ENCODE results near the gene PFKM. TPM values are rescaled to one million over a fixed set of nuclear protein-coding genes. Genes with fewer than 3 reads are reported as not detected.
"Not testable (repeated sequence)": the region's sequence is repeated elsewhere in the genome, so short reads cannot be mapped to it uniquely, and the experiment has no call there.

The PFKM gene
- total RNA-seq, 2 donors from 2014 or later = 202 to 260 TPM

DNA sequence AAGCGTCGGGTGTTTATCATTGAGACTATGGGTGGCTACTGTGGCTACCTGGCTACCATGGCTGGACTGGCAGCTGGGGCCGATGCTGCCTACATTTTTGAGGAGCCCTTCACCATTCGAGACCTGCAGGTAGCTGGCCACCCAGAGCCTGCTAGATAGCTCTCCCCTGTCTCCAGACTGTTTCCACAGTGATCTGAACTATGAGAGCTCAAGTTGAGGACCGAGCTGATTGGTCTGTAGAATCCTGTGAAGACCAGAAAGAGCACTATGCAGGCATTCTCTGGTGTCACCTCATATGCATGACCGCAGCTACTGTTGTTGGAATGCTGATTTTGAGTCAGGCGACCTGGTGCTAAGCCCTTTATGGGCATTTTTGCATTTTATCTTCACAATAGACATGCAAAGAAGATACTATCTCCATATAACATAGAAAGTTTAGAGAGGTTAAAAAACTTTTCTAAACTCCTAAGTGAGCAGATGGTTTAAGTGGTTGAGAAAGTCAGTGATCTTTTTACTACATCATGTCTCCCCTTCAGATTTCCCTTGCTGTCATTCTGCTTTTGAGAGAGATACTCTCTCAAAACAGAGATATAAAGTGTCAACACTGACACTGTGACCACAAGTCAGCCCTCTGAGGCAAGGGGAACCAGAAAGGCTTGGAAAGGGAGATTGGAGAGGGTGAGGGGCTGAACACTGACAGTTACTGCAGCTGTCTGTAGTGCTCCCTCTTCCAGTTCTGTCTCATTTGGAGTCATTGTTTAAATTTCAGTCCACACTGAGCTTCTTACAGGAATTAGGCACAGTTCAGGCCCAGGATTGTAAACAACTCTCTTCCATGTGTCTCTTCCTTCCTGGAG lies 23.9 kb downstream of the PFKM start:
- ATAC-seq (no peak), DNase-seq (no peak)
- intact Hi-C loops (cut with DNase I) = no loop called here

GRCh38 chr12:48143898-48144297 lies 24.7 kb downstream of the PFKM start:
- intact Hi-C loops (cut with DNase I) = no loop called here
- no peak for DNase-seq
- ATAC-seq = no peak

DNA sequence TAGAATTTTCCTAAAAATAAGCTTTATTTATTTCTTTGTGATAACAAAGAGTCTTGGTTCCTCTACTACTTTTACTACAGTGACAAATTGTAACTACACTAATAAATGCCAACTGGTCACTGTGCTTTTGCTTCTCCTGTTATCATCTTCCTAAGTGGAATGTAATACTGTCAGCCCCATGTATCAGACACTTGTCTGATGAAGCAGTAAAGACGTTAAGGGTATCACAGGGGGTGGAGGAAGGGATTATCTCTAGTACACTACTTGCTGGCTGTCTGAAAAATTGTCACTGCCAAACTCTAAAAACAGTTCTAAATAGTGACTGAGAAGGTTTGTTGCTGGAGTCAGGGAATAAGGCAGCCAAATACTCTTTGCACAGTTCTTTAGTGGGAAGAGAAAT lies 26.8 kb downstream of the PFKM start:
- no peak for DNase-seq
- peak; percentile 88 to 93 for ATAC-seq
- intact Hi-C loops (cut with DNase I) = no loop called here

DNA sequence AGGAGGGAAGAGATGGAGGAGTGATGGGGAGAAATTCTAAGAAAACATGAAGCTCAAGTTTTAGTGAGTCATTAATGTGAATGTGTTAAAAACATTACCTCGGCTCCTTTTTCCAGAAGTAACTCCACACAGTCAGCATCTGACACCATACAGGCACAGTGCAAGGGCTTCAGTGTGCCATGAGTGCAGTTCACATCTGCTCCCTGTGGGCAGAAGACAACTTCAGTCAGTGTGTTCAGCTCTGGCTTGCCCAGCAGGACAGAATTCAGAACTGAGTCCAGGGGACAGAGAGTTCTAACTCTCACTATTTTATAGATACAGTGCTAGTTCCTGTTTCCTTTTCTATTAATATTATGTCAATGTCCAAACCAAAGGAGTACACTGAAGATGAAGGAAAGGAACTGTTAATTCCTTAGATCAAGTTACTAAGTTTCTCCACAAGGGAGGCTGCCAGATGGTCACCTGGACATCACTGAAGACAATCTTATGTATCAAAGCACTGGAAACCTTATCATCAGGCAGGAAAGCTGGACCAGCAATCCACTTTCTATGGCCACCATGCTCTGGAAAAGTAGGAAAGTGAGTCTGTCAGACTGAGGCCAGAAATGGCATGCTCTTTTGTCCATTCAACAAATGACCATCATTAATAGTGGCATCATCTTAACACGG lies 32.1 kb downstream of the PFKM start:
- intact Hi-C loops (cut with DNase I) = no loop called here
- DNase-seq = no peak
- no peak for ATAC-seq

DNA sequence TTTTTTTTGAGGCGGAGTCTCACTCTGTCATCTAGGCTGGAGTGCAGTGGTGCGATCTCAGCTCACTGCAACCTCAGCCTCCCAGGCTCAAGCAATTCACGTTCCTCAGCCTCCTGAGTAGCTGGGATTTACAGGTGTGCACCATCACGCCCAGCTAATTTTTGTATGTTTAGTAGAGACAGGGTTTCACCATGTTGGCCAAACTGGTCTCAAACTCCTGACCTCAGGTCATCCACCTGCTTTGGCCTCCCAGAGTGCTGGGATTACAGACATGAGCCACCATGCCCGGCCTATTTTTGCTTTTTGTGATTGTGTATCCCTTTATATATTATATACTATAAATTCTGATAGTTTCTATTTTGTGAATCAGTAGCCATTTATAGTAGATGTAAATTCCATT lies 36.6 kb downstream of the PFKM start:
- intact Hi-C loops (cut with DNase I) = loop anchor here in 1 of 2 donors (5.0 kb wide), 2 partner anchors 33 to 48 kb away; partner anchors contain the start of gene SENP1

DNA sequence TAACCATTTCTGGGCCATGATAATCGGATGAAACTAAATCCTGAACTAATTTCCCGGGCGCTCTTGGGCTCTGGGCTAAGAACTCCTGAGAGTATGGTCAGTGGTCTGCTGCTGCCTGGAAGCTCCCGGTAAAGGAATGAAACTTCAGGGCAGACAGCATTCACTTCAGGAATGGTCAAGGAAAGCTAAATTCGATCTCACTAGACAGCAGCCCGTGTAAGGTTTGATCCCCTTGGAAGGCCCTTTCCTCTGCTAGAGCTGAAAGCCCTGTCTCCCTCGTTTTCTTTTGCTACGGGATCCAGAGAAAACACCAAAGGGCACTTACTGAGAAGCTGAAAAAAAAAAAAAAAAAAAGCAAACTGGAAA lies 37.5 kb downstream of the PFKM start:
- no peak for ATAC-seq

More for the DNA sequence above, 36.6 kb downstream of the PFKM start:
- DNase-seq, ATAC-seq: not testable (repeated sequence)

GRCh38 chr12:48157018-48157888 lies 38.1 kb downstream of the PFKM start, which contains the start of gene ASB8:
Gene ASB8, minus strand, starts transcription at chr12:48157515. Its CDS starts 4,019 bp downstream, at chr12:48153496.
- ATAC-seq (peak; percentile 98 to 99), DNase-seq (peak; percentile 99)
- intact Hi-C loops (cut with DNase I) = loop anchor here in 1 of 2 donors (5.0 kb wide), 2 partner anchors 35 to 50 kb away; partner anchors contain the start of gene SENP1

More for the DNA sequence above, 37.5 kb downstream of the PFKM start:
- DNase-seq = no peak
- intact Hi-C loops (cut with DNase I) = loop anchor here in 1 of 2 donors (5.0 kb wide), 2 partner anchors 34 to 49 kb away; partner anchors contain the start of gene SENP1

DNA sequence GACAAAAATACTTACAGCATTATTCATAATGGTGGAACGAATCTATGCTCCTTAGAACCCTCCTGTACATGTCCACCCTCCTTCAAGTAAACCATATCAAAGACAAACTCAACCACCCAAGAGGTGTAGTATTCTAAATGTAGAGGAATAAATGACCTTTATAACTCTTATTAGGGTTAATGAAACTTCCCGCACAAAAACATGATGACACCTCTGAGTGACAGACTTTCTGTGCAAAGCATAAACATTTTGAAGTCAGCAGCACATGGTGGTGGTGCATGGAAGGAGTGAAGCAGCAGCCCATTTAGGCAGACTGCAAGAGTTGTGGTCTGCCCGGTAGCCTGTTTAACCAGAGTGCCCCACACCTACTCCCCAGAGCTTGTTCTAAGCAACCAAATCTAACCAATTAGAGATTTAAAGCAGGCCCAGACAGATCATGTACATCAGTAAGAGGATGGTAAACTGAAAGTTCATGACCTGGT lies 38.8 kb downstream of the PFKM start:
- intact Hi-C loops (cut with DNase I) = loop anchor here in 1 of 2 donors (5.0 kb wide), 2 partner anchors 36 to 51 kb away; partner anchors contain the start of gene SENP1
- DNase-seq = no peak
- no peak for ATAC-seq

GRCh38 chr12:48160046-48160445 lies 40.9 kb downstream of the PFKM start:
- intact Hi-C loops (cut with DNase I) = no loop called here
- no peak for ATAC-seq
- no peak for DNase-seq

DNA sequence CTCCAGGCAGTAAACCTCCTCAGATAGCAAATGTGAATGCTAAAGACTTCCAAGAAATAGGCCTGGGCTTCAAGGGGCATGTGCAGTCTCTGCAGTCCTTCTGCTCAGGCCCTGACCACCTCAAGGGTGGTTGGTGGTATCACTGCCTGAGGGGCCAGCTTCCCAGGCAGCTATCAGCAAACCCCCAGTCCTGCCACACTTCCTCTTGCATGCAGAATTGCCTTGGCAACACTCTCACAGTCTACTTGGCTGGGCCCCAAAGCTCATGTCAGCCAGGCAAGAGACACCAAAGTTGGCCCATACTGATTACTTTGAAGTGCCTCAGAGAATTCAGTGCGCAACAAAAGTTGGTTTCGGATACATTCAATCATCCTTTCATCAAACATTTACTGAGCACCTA lies 41.6 kb downstream of the PFKM start:
- intact Hi-C loops (cut with DNase I) = no loop called here
- peak in 1 of 2 donors; percentile 20 for ATAC-seq
- peak; percentile 48 for DNase-seq

GRCh38 chr12:48163150-48163747 lies 44.1 kb downstream of the PFKM start:
- ATAC-seq (peak in 1 of 2 donors; percentile 39), DNase-seq (no peak)
- intact Hi-C loops (cut with DNase I) = no loop called here

- ATAC-seq = no peak
- intact Hi-C loops (cut with DNase I) = no loop called here
- no peak for DNase-seq
Measured at GRCh38 chr12:48164451-48164850, 45.3 kb downstream of the PFKM start.

DNA sequence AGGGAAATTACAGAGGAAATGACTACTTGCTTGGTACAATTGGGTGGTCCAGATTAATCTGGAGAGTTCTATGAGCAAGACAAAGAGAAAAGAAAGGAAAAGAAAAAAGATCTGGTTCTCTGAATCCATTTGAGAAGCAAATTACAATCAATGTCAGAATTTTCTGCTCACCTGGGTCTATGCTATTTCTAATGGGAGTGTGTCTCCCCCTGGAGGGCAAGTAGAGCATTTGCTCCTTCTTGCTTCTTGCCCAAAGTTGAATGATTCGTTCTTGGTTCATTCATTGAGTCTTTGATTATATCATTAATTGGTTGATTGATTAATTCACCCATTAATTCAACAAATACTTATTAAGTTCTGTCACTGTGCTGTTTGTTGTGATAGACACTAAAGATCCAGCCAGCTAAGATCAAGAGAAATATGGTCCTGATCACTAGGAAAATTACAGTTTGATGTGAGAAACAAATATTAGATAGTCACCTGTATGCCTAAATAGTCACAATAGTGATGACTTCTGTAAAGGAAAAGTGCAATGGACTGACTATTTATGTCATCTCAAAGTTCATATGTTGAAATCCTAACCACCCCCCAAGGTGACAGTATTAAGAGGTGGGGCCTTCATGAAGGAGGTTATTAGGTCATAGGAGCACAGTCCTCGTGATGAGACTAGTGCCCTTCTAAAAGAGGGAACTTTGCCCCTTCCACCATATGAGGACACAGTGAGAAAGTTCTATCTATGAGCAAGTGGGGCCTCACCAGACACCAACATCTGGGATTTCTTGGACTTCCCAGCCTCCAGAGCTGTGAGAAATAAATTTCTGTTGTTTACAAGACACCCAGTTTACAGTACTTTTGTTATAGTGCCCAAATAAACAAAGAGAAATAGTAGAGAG lies 46.2 kb downstream of the PFKM start:
- DNase-seq (no peak), ATAC-seq (peak in 1 of 2 donors; percentile 57)
- intact Hi-C loops (cut with DNase I) = loop anchor here (5.0 kb wide), 1 partner anchor 83 kb away; no protein-coding TSS in a partner anchor

GRCh38 chr12:48169011-48169410 lies 49.8 kb downstream of the PFKM start:
- ATAC-seq (no peak), DNase-seq (no peak)
- intact Hi-C loops (cut with DNase I) = loop anchor here (5.0 kb wide), 1 partner anchor 87 kb away; no protein-coding TSS in a partner anchor

DNA sequence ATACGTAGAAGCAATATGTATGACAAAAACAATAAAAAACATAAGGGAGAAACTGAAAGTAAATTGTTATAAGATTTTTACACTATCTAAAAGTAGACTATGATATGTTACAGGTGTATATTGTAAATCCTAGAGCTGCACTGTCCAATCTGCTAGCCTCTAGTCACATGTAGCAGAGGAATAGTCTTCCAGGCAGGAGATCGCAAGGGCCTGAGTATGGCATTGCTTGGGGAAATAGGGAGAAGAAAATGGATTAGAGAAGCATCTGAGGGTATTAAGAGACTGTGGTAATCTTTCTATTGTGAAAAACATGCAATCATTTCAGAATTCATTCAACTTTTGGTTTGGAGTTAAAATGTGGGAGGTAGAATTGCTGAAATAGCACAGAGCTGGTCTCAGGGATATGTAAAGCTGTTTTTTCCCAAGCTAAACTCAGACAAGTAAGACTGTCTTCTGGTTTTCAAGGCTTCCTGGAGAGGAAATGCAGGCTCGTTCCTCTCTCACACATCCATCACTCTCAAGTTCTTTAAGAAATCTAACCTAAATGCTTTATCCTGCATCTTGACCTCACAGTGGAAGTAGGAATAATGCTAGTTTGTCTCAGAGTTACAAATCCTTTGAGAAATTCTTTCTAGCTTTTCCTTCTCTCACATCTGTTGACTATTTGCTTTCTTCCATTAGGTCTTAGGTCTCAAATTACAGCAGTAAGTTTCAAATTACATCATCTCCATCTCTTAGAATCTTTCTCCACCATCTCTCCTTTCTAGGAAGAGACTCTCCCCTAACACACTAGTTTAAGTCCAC lies 56.7 kb downstream of the PFKM start:
- ATAC-seq (no peak), DNase-seq (no peak)
- intact Hi-C loops (cut with DNase I) = no loop called here

- ATAC-seq = no peak
- no peak for DNase-seq
- intact Hi-C loops (cut with DNase I) = no loop called here
Measured at GRCh38 chr12:48176417-48176751, 57.2 kb downstream of the PFKM start.

DNA sequence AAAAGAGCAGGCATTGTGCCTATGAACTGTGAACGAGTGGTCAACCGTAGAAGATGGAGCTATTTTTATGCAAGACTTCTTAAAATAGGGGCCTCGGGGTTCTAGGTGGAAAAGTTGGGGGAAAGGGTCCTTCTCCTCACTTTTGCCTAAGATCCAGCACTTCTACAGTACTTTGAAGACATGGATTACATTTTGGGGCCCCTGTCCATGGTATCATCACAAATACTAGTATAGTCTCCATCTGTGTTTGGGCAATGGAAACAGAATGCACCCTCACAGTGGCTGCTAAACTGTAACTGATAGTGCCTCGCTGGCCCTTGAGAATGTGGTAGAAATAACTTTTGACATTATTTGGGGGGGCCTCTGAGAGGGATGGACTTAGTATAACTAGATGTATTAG lies 58.8 kb downstream of the PFKM start:
- intact Hi-C loops (cut with DNase I) = no loop called here
- ATAC-seq (no peak), DNase-seq (no peak)

Data from left cardiac atrium (tissue), 4 donors.